ENCODE measurements around the gene DNAH1. TPM values are rescaled to one million over a fixed set of nuclear protein-coding genes. Genes with fewer than 3 reads are reported as not detected.
A peak's percentile ranks its signal among the peaks of the same experiment; 100 is the strongest.
"Not testable (repeated sequence)": the region's sequence is repeated elsewhere in the genome, so short reads cannot be mapped to it uniquely, and the experiment has no call there.

The DNAH1 gene
- total RNA-seq, 1 experiment from 2014 or later: 2.4 TPM

DNA sequence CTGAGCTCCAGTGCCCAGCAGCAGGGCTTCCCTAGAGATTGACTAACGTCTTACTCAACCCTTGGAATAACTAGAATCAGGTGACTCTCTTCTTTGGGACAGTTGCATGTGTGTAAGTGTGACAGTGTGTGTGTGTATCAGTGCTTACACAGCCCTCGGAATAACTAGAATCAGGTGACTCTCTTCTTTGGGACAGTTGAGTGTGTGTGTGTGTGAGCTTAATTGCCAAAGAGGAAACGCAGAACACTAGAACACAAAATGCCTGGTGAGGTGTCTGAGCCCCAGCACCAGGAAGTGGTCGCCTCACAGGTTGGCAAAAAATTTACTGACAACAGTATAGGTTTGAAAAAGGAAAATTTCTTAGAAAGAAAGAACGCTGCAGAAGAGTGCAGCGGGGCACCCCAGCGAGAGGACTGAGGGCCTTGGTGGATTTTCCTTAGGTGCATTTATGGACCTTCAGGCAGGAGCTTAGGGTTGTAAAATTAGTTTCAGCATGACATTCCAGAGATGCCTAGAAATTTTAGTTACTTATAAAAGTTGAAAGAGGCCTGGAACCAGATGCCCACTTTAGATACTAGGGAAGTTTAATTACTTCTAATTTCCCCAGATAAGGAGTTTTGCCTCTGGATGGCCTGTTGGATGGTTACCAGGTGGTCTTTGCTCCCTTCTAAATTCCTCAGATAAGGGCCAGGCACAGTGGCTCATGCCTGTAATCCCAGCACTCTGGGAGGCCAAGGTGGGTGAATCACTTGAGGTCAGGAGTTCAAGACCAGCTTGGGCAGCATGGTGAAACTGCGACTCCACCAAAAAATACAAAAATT lies 33.9 kb upstream of the DNAH1 start:
- peaks cover 1% of the 10 kb centered on the region; the same call in 1 of the 2 replicates for H3K36me3 ChIP-seq (ENCODE audit: control insufficient read depth, insufficient read depth, low read length)
- ChIA-PET POLR2A (interaction anchor here (0.5 to 0.8 kb wide), 2 partner anchors 15 to 57 kb away, joined by 3 to 5 read pairs; no protein-coding TSS in a partner anchor), CTCF (no interaction called here)
- no TSS peak for BruUV-seq (replicated peaks)
- peaks cover 30% of the 10 kb centered on the region for H3K4me1 ChIP-seq (ENCODE audit: control insufficient read depth, insufficient read depth, low read length)
- ATAC-seq: no peak
- no peaks in the 10 kb centered on the region for H3K27me3 ChIP-seq (ENCODE audit: control insufficient read depth, insufficient read depth, low read length)
- no peak for DNase-seq (ENCODE audit: low read depth, low spot score)
- intact Hi-C loops (cut with micrococcal nuclease; ENCODE audit: unreplicated experiment): no loop called here
- TF ChIP-seq TCF7L2 (IDR thresholded peaks at IDR 0.05; ENCODE audit: low read depth, low read length) (peak; percentile 48; the same call in 1 of the 2 replicates), SIN3A (IDR thresholded peaks at IDR 0.05; ENCODE audit: borderline replicate concordance, insufficient read depth, low read depth, low read length) (no peak)
- TF ChIP-seq, protein P1, sequence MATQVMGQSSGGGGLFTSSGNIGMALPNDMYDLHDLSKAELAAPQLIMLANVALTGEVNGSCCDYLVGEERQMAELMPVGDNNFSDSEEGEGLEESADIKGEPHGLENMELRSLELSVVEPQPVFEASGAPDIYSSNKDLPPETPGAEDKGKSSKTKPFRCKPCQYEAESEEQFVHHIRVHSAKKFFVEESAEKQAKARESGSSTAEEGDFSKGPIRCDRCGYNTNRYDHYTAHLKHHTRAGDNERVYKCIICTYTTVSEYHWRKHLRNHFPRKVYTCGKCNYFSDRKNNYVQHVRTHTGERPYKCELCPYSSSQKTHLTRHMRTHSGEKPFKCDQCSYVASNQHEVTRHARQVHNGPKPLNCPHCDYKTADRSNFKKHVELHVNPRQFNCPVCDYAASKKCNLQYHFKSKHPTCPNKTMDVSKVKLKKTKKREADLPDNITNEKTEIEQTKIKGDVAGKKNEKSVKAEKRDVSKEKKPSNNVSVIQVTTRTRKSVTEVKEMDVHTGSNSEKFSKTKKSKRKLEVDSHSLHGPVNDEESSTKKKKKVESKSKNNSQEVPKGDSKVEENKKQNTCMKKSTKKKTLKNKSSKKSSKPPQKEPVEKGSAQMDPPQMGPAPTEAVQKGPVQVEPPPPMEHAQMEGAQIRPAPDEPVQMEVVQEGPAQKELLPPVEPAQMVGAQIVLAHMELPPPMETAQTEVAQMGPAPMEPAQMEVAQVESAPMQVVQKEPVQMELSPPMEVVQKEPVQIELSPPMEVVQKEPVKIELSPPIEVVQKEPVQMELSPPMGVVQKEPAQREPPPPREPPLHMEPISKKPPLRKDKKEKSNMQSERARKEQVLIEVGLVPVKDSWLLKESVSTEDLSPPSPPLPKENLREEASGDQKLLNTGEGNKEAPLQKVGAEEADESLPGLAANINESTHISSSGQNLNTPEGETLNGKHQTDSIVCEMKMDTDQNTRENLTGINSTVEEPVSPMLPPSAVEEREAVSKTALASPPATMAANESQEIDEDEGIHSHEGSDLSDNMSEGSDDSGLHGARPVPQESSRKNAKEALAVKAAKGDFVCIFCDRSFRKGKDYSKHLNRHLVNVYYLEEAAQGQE (IDR thresholded peaks at IDR 0.05; ENCODE audit: insufficient read depth in 1 of 2, low read depth in 2 of 2, low read length in 1 of 2): no peak
- in situ Hi-C loops (cut with HindIII; ENCODE audit: low pct_unique_long_range_greater_than_20kb, low sequenced_read_pairs): no loop called here
- no peak overlapping the region for H3K4me3 ChIP-seq (ENCODE audit: low read depth in 2 of 2, low read length in 2 of 2)
- H3K9me3 ChIP-seq (ENCODE audit: control insufficient read depth, insufficient read depth, low read depth, low read length): no peaks in the 10 kb centered on the region
- H3K27ac ChIP-seq (ENCODE audit: low read length): peak overlapping the region; percentile 82

DNA sequence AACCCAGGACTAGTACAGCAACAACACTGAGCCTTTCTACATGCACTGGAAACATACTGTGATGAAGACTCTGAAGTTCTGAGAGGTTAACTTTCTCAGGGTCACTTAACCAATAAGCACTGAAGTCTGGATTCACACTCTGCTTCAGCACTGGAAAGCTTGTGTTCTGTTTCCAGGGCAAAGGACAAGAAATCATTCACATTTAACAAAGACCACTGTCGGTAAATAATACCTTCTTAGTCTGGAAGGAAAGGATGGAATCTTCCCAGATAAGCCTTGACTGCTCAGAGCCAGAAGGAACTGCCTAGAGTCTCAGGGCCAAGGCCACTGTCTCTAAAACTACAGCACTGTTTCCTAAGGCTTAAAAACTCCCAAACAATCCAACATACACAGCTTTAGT lies 32.8 kb upstream of the DNAH1 start:
- POLR2A ChIA-PET: no interaction called here
- DNase-seq (ENCODE audit: low read depth, low spot score): no peak
- no TSS peak for BruUV-seq (replicated peaks)

DNA sequence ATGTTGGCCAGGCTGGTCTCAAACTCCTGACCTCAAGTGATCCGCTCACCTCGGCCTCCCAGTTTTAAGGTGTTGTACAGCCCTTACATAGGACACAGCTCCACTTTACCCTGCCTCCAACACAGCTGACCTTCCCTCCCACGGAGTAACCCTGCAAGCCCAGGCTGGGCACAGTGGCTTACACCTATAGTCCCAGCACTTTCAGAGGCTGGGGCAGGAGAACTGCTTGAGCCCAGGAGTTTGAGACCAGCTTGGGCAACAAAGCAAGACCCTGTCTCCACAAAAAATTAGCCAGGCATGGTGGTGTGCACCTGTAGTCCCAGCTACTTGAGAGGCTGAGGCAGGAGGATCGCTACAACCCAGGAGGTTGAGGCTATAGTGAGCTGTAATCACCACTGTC lies 32.1 kb upstream of the DNAH1 start:
- H3K27me3 ChIP-seq (ENCODE audit: control insufficient read depth, insufficient read depth, low read length); DNase-seq (ENCODE audit: low read depth, low spot score); H3K4me3 ChIP-seq (ENCODE audit: low read depth in 2 of 2, low read length in 2 of 2); H3K9me3 ChIP-seq (ENCODE audit: control insufficient read depth, insufficient read depth, low read depth, low read length); POLR2A ChIA-PET; BruUV-seq (replicated peaks); H3K27ac ChIP-seq (ENCODE audit: low read length); in situ Hi-C loops (cut with HindIII; ENCODE audit: low pct_unique_long_range_greater_than_20kb, low sequenced_read_pairs); intact Hi-C loops (cut with micrococcal nuclease; ENCODE audit: unreplicated experiment); H3K36me3 ChIP-seq (ENCODE audit: control insufficient read depth, insufficient read depth, low read length); ATAC-seq; CTCF ChIA-PET: not testable (repeated sequence)
- peaks cover 30% of the 10 kb centered on the region for H3K4me1 ChIP-seq (ENCODE audit: control insufficient read depth, insufficient read depth, low read length)

More for the DNA sequence above, 32.8 kb upstream of the DNAH1 start:
- no peaks in the 10 kb centered on the region for H3K27me3 ChIP-seq (ENCODE audit: control insufficient read depth, insufficient read depth, low read length)
- CTCF ChIA-PET: no interaction called here
- intact Hi-C loops (cut with micrococcal nuclease; ENCODE audit: unreplicated experiment) (no loop called here), in situ Hi-C loops (cut with HindIII; ENCODE audit: low pct_unique_long_range_greater_than_20kb, low sequenced_read_pairs) (no loop called here)
- peak overlapping the region; percentile 80 for H3K27ac ChIP-seq (ENCODE audit: low read length)
- no peak overlapping the region for H3K4me3 ChIP-seq (ENCODE audit: low read depth in 2 of 2, low read length in 2 of 2)
- ATAC-seq: no peak
- no peaks in the 10 kb centered on the region for H3K36me3 ChIP-seq (ENCODE audit: control insufficient read depth, insufficient read depth, low read length)
- no peak for TF ChIP-seq POLR2AphosphoS5 (IDR thresholded peaks at IDR 0.05; ENCODE audit: low read depth, low read length)
- TF ChIP-seq, protein P2, sequence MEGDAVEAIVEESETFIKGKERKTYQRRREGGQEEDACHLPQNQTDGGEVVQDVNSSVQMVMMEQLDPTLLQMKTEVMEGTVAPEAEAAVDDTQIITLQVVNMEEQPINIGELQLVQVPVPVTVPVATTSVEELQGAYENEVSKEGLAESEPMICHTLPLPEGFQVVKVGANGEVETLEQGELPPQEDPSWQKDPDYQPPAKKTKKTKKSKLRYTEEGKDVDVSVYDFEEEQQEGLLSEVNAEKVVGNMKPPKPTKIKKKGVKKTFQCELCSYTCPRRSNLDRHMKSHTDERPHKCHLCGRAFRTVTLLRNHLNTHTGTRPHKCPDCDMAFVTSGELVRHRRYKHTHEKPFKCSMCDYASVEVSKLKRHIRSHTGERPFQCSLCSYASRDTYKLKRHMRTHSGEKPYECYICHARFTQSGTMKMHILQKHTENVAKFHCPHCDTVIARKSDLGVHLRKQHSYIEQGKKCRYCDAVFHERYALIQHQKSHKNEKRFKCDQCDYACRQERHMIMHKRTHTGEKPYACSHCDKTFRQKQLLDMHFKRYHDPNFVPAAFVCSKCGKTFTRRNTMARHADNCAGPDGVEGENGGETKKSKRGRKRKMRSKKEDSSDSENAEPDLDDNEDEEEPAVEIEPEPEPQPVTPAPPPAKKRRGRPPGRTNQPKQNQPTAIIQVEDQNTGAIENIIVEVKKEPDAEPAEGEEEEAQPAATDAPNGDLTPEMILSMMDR (IDR thresholded peaks at IDR 0.05): no peak
- TF ChIP-seq, protein P1 (IDR thresholded peaks at IDR 0.05; ENCODE audit: insufficient read depth in 1 of 2, low read depth in 2 of 2, low read length in 1 of 2): no peak
- TF ChIP-seq SIN3A (IDR thresholded peaks at IDR 0.05; ENCODE audit: borderline replicate concordance, insufficient read depth, low read depth, low read length): no peak
- no peak for TF ChIP-seq TCF7L2 (IDR thresholded peaks at IDR 0.05; ENCODE audit: low read depth, low read length)
- no peaks in the 10 kb centered on the region for H3K9me3 ChIP-seq (ENCODE audit: control insufficient read depth, insufficient read depth, low read depth, low read length)
- H3K4me1 ChIP-seq (ENCODE audit: control insufficient read depth, insufficient read depth, low read length): peaks cover 30% of the 10 kb centered on the region

Measured in Panc1 (cell line).